Peyer's patch (tissue), 4 donors: ENCODE results near the gene HEATR3.

Experiments used
- POLR2A ChIP-seq, 2 donors: fragments of 450-650 bp; IDR thresholded peaks; one replicate each; pipeline ENCODE4 v1.5.1; 2017; ENCODE audit warnings: antibody characterized with exemption in 2 of 2, mild to moderate bottlenecking in 2 of 2, moderate library complexity in 2 of 2
- TF ChIP-seq, protein P1 (sequence below), 6 experiments: fragments of 450-650 bp in 4 of 6; fragments of 200-600 bp in 2 of 6; sonication (generic) in 1 of 6; IDR thresholded peaks; one replicate each; pipeline ENCODE4 v1.5.1; 2017 to 2019; ENCODE audit warnings: antibody characterized with exemption in 6 of 6, mild to moderate bottlenecking in 3 of 6, moderate library complexity in 1 of 6

DNA sequence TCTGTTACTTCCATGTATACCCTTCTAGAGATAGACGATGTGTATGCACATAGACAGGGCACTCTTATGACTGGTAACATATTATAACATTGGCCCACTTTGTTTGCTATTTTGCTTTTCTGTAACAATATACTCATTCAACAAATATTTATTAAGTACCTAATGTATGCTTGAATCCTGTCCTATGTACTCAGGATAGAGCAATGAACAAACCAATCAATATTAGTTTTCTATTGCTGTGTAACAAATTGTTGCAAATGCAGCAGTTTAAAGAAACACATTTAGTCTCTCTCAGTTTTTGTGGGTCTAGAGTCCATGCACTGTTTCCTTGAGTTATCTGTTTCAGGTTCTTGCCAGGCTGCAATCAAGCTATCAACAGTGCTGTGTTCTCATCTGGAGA is 57.6 kb downstream of the HEATR3 start:
- TF ChIP-seq POLR2A (IDR thresholded peaks at IDR 0.05) = no peak
- TF ChIP-seq, protein P1, sequence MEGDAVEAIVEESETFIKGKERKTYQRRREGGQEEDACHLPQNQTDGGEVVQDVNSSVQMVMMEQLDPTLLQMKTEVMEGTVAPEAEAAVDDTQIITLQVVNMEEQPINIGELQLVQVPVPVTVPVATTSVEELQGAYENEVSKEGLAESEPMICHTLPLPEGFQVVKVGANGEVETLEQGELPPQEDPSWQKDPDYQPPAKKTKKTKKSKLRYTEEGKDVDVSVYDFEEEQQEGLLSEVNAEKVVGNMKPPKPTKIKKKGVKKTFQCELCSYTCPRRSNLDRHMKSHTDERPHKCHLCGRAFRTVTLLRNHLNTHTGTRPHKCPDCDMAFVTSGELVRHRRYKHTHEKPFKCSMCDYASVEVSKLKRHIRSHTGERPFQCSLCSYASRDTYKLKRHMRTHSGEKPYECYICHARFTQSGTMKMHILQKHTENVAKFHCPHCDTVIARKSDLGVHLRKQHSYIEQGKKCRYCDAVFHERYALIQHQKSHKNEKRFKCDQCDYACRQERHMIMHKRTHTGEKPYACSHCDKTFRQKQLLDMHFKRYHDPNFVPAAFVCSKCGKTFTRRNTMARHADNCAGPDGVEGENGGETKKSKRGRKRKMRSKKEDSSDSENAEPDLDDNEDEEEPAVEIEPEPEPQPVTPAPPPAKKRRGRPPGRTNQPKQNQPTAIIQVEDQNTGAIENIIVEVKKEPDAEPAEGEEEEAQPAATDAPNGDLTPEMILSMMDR (IDR thresholded peaks at IDR 0.05) = no peak
